Stomach smooth muscle (tissue), 2 donors: ENCODE data around the gene PDGFA.

Experiments
- H3K27ac ChIP-seq: one replicate; pipeline ENCODE4 v1.7.0; 2013; ENCODE audit warnings: mild to moderate bottlenecking, low read length, inconsistent platforms
- H3K27me3 ChIP-seq, 2 donors: one replicate each; pipeline ENCODE4 v1.7.0; 2013; ENCODE audit warnings: low read length in 2 of 2; ENCODE audit not compliant: insufficient read depth in 2 of 2, control insufficient read depth in 1 of 2
- H3K36me3 ChIP-seq, 2 donors: one replicate each; pipeline ENCODE4 v1.7.0; 2013; ENCODE audit warnings: low read length in 2 of 2; ENCODE audit not compliant: control insufficient read depth in 2 of 2, insufficient read depth in 2 of 2
- H3K4me1 ChIP-seq: one replicate; pipeline ENCODE4 v1.7.0; 2013; ENCODE audit warnings: low read length; ENCODE audit not compliant: control insufficient read depth, insufficient read depth
- H3K4me3 ChIP-seq, 2 donors: one replicate each; pipeline ENCODE4 v1.7.0; 2013; ENCODE audit warnings: low read length in 2 of 2
- H3K9ac ChIP-seq, 2 donors: one replicate each; pipeline ENCODE4 v1.7.0; 2013; ENCODE audit warnings: low read length in 2 of 2, mild to moderate bottlenecking in 1 of 2
- H3K9me3 ChIP-seq, 2 donors: one replicate each; pipeline ENCODE4 v1.7.0; 2013; ENCODE audit warnings: low read length in 2 of 2; ENCODE audit not compliant: control insufficient read depth in 2 of 2
- donor health status: healthy.
- donor health status: Pancreatic carcinoma.

Gene PDGFA

DNA sequence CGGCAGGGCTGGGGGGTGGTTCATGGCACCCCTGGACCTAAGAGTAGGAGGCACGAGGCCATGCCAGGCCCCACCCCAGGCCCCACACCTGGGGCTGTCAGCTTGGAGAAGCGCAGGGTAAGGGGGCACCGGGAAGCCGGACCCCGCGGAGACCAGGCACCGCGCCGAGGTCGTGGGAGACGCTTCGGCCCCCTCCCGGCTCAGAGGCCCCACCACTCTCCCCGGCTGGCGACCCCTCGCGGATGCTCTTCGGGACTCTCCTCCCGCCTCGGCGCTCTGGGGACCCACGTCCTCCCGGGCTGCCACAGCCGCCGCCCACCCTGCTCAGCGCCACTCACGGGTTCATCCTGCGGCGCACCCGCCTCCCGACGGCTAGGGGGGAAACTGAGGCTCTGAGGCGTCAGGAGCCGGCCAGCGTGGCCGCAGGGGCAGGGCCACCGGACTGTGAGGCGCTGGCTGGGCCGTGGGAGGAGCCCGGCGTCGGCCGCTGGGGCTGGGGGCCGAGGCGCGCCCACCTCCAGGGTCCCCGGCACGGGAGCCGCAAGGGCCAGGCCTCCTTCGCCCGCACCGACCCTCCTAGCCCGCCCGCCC, 25.9 kb downstream of the PDGFA start:
- H3K27me3 ChIP-seq, result no peaks in the 10 kb centered on the region
- no peak overlapping the region for H3K27ac ChIP-seq
- no peak overlapping the region for H3K4me3 ChIP-seq
- peaks cover 2 to 10% of the 10 kb centered on the region in 2 donors for H3K36me3 ChIP-seq
- no peaks in the 10 kb centered on the region for H3K9me3 ChIP-seq
- H3K4me1 ChIP-seq, result no peaks in the 10 kb centered on the region
- H3K9ac ChIP-seq, result no peak overlapping the region

DNA sequence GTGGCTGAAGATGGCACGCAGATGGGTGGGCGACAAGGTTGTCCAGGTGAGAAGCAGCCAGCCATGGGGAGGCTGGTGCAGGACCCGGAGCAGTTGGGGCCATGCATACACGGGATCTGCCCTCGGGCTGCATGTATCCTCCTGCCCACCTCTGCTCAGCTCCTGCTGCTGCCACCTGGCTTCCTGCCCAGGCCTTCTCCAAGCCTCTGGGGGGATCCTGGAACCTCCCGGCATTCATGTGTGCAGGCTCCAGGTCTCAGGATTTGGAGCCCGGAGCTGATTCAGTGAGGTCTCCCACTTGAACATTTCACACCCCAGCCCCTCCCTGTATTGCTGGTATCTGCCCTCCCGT, 27.0 kb downstream of the PDGFA start:
- Histone ChIP-seq H3K27me3 (no peaks in the 10 kb centered on the region), H3K9ac (no peak overlapping the region), H3K9me3 (no peaks in the 10 kb centered on the region), H3K27ac (no peak overlapping the region), H3K36me3 (peaks cover 2% of the 10 kb centered on the region in 2 donors), H3K4me1 (no peaks in the 10 kb centered on the region), H3K4me3 (no peak overlapping the region)

DNA sequence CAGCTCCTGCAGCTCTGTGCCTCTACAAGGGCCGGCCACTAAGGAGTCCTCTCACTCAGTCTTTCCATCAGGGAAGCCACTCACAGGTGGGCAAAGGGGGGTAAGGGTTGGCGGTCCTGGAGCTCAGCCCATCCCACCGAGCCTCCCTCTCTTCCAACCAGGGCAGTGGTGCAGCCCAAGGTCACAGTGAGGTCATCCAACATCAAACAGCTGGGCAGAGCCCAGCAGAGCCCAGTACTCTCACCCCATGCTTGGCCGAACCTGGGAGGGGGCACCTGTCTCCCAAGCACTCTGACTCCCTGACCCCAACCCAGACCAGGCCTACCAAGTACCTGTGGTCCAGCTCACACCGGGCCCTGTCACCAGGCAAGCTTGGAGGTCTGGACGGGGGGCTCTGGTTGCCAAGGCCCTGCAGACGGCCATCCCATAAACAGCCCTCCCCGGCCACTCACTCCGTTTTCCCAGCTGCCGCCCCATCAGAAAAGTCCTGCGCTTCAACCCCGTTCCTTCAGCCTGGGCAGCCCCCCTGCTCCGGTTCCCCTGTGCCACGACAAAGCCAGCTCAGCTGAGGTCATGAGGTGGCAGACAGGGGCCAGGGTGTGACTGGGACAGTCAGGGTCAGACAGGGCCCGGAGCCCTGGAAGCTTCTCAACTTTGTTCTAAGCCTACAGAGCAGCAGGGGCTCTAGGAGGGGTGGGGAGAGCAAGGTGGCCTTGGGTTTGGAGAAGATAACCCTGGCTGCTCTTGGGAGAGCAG, 27.5 kb downstream of the PDGFA start:
- no peak overlapping the region for H3K9ac ChIP-seq
- no peaks in the 10 kb centered on the region for H3K27me3 ChIP-seq
- no peaks in the 10 kb centered on the region for H3K9me3 ChIP-seq
- no peaks in the 10 kb centered on the region for H3K4me1 ChIP-seq
- peaks cover 0 to 2% of the 10 kb centered on the region in 2 donors for H3K36me3 ChIP-seq
- H3K27ac ChIP-seq, result no peak overlapping the region
- no peak overlapping the region for H3K4me3 ChIP-seq

DNA sequence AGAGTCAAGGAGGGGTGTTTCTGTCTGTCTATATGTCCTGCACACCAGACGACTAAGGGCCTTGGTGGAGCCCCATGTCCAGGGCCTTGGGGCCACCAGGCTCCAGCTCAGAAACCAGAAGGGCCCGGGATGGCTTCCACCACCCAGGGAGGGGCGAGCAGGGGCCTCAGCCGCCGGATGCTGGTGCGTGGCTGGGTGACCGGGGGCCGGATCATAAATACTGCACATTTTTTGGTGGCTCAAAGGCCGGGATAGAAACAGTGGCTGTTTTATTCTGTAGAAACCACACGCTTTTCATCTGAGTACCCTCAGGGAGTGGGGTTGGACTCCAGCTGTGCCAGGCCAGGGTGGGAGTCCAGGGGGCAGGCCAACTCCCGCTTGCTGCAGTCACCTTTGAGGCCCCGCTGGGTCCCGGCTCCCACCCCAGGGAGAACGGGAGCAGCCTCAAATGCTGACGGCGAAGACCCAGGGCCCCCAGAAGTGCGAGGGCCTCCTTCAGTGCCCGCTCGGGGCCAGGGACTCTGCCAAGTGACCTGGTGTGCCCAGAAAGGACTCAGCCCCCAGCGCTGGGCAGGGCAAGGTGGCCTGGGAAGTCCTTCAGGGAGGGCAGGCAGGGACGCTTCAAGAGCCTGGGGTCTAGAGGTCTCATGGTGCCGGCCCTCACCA, 28.2 kb downstream of the PDGFA start:
- no peaks in the 10 kb centered on the region for H3K9me3 ChIP-seq
- H3K27me3 ChIP-seq, result no peaks in the 10 kb centered on the region
- H3K4me1 ChIP-seq, result no peaks in the 10 kb centered on the region
- no peaks in the 10 kb centered on the region for H3K36me3 ChIP-seq
- H3K9ac ChIP-seq, result no peak overlapping the region
- H3K27ac ChIP-seq, result no peak overlapping the region
- H3K4me3 ChIP-seq, result no peak overlapping the region

DNA sequence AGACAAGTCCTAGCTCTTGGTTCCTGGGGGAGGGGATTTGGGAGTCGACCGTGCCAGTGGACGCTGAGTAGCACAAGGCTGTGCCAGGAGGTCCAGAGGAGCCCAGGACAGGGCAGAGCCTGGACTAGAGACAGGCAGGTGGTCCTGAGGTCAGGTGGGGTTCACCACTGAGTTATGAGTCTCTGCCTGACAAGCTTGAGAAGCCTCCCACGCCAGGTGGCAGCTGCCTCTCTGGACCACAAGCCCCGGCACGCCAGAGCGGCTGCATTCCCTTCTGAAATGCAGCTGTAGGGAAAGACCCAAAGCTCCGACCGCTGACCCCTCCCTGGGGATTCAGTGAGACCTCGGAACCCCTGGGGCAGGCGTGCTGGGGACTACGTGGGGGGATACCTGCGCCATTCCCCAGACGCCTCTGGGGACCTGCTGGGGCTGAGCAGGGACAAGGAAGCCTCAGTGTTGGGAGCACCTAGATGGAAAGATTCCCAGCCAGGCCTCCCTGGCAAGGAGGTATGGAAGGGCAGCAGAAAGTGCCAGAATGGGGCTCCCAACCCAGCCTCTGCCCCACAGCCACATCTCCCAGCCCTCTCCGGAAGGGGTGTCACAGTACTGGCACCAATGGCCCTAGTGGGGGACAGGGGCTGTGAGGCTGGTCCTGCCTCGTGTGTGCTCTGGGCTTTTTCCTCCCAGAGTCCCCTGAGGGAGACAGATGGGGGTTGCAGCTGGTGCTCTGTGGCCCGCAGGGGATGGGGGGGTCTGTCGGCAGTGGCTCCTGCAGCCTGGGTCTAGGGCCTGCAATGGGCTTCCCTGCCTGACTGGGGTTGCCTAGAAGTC, 29.0 kb downstream of the PDGFA start:
- H3K27ac ChIP-seq, result no peak overlapping the region
- no peak overlapping the region for H3K9ac ChIP-seq
- H3K4me1 ChIP-seq, result no peaks in the 10 kb centered on the region
- no peaks in the 10 kb centered on the region for H3K9me3 ChIP-seq
- no peaks in the 10 kb centered on the region for H3K27me3 ChIP-seq
- H3K4me3 ChIP-seq, result no peak overlapping the region
- no peaks in the 10 kb centered on the region for H3K36me3 ChIP-seq

DNA sequence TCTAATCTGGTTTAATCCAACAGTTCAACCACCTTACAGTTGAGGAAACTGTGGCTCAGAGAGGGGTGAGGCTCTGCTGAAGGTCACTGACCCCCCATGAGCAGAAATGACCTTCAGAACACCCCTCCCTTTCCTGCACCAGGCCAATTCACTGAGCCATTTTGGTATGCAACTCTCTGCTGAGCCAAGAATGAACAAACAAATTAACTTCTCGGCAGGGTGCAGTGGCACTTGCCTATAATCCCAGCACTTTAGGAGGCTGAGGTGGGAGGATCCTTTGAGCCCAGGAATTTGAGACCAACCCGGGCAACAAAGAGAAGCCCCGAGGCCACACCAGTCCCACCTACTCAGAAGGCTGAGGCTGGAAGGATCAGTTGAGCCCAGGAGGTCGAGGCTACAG, 29.8 kb downstream of the PDGFA start:
- Histone ChIP-seq H3K9ac (no peak overlapping the region), H3K9me3 (no peaks in the 10 kb centered on the region), H3K27ac (no peak overlapping the region), H3K4me1 (no peaks in the 10 kb centered on the region), H3K36me3 (no peaks in the 10 kb centered on the region), H3K4me3 (no peak overlapping the region), H3K27me3 (peaks cover 0 to 2% of the 10 kb centered on the region in 2 donors)

DNA sequence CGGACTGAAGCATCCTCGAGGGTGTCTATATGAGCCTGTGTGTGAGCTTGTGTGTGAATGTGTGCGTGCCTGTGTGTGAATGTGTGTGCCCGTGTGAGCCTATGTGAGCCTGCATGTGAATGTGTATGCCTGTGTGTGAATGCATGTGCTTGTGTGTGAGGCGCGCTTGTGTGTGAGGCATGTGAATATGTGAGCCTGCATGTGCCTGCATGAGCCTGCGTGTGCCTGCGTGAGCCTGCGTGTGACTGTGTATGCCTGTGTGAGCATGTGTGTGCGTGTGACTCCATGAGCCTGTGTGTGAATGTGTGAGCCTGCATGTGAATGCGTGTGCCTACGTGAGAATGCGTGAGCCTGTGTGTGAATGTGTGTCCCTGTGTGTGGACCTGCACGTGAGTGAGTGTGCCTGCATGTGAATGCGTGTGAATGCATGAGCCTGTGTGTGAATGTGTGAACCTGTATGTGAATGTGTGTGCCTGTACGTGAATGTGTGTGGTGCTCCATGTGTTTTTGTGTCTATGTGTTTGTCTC, 33.4 kb downstream of the PDGFA start:
- Histone ChIP-seq H3K27ac (no peak overlapping the region), H3K27me3 (peaks cover 0 to 2% of the 10 kb centered on the region in 2 donors), H3K9ac (no peak overlapping the region), H3K4me1 (no peaks in the 10 kb centered on the region), H3K36me3 (no peaks in the 10 kb centered on the region), H3K4me3 (no peak overlapping the region), H3K9me3 (no peaks in the 10 kb centered on the region)

DNA sequence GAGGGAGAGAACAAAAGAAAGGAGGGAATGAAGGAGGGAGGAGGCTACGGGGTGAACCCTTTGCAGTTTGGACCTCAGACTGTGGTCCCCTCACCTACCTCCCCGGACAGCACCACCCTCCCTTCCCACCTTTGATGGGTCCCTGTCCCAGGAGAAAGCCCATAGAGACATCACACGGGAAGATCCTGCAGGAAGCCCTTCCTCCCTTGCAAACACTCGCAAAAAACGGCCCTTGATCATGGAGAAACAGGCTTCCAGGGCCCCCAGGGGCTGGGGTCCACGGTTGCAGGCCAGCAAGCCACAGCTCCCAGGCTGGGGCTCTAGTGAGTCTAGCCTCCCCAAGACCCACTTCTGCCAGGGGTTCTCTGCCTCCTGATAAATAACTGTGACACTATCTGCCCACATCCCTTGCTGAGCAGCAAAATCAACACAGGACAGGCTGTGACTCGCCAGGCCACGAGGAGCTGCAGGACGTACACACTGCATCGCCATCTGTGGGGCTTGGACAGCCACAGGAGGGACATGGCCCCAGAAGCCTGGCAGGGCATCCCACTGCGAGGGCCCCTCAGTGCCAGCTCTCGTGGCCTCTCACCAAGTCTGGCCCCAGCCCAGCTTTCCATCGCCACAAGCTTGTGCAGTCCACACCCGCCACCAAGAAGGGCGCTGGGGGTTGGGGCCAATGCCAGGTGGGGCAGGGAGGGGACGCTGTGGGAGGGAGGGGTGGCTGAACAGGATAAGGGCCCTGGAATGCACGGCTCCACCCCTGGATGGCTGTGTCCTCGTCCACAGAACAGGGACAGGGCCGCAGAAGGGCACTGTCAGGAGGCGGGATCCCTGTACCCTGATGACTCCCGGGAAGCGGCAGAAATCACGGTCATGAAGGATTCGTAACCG, 34.2 kb downstream of the PDGFA start:
- Histone ChIP-seq H3K4me3 (no peak overlapping the region), H3K36me3 (no peaks in the 10 kb centered on the region), H3K27me3 (peaks cover 0 to 2% of the 10 kb centered on the region in 2 donors), H3K9ac (no peak overlapping the region), H3K27ac (no peak overlapping the region), H3K4me1 (no peaks in the 10 kb centered on the region), H3K9me3 (no peaks in the 10 kb centered on the region)

DNA sequence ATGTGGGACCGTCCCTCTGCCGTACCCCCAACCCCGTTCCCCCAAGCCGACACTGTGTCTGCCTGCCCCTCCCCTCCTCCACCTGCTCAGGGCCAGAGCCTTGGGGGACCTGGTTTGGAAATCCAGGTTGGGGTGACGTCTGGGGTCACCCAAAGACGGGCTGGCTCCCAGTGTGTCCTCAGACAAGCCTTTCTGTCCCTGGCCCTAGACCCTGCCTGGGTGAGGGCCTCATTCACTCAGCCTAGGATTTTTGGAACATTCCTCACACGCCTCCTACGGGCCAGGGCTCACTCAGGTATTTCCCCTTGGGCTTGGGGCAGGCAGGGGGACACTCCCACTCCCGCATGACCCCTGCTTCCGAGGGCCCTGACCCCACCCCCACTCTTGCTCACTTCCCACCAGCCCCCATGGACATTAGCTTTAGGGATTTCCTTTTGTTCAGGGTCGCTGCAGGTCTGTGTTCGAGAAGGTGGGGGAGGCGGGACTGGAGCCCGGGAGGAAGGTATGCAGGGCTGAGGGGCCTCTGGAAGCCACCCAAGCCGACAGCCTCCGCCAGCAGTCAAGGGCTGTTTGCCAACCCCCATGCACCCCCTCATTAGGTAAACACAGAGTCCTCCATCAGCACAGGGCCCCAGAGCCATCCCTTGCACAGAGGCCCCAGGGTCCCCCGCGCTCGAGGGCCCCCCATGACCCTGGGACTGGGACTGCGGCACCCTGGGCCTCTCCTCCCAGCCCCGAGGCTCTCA, 35.1 kb downstream of the PDGFA start:
- Histone ChIP-seq H3K9ac (no peak overlapping the region), H3K9me3 (no peaks in the 10 kb centered on the region)

More for the DNA sequence above, 35.1 kb downstream of the PDGFA start:
- no peak overlapping the region for H3K27ac ChIP-seq
- H3K27me3 ChIP-seq, result peaks cover 0 to 2% of the 10 kb centered on the region in 2 donors
- no peaks in the 10 kb centered on the region for H3K4me1 ChIP-seq
- no peaks in the 10 kb centered on the region for H3K36me3 ChIP-seq
- H3K4me3 ChIP-seq, result no peak overlapping the region
